OCI-LY7 (cell line): ENCODE data around the gene CBX2.

Experiments
- EZH2phosphoT487 ChIP-seq: fragments of 200-600 bp; sonication (generic); IDR thresholded peaks from 2 replicates; pipeline ENCODE4 v1.6.1; 2018; ENCODE audit warnings: low read depth, borderline replicate concordance, mild to moderate bottlenecking, mixed run types, antibody characterized with exemption, low read length, moderate library complexity, mixed read lengths
- TF ChIP-seq, protein P1 (sequence below): fragments of 200-600 bp; sonication (generic); conservative IDR thresholded peaks from 2 replicates; pipeline ENCODE4 v1.5.1; 2014; ENCODE audit warnings: mild to moderate bottlenecking, antibody characterized with exemption, low read length, moderate library complexity, mixed read lengths

DNA sequence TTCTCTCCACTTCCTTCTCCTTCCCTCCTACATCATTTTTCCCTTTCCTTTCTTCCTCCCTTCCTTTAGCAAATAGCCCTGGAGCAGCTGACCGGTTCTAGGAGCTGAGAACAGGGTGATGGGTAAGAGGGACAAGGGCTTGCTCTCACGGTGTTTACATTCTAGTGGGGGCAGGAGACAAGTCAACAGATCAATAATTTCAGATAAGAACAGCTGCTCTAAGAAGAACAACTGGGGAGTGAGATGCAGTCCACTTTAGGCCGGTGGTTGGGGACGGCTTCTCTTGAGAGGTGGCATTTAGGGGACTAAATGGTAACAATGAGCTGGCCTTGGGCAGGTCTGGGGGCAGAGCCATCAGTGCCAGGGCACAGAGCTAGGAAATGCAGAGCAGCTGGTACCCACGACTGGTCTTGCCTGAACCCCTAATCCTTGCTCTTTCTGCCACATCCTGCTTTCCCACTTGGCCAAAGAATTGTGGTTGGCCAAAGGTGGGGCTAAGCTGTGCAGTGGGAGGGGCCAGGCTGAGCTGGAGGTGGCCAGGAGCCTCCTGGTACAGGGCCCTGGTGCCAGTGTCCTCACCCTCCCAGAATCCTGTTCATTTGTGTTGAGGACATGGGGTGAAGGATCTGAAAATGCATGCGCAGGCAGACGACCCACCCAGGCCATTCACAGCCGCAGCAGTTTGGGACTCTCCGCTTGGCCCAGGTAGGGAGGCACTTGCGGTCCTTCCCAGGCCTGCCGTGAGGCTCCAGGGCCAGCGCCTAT is 43.6 kb downstream of the CBX2 start:
- TF ChIP-seq, protein P1, sequence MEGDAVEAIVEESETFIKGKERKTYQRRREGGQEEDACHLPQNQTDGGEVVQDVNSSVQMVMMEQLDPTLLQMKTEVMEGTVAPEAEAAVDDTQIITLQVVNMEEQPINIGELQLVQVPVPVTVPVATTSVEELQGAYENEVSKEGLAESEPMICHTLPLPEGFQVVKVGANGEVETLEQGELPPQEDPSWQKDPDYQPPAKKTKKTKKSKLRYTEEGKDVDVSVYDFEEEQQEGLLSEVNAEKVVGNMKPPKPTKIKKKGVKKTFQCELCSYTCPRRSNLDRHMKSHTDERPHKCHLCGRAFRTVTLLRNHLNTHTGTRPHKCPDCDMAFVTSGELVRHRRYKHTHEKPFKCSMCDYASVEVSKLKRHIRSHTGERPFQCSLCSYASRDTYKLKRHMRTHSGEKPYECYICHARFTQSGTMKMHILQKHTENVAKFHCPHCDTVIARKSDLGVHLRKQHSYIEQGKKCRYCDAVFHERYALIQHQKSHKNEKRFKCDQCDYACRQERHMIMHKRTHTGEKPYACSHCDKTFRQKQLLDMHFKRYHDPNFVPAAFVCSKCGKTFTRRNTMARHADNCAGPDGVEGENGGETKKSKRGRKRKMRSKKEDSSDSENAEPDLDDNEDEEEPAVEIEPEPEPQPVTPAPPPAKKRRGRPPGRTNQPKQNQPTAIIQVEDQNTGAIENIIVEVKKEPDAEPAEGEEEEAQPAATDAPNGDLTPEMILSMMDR, result no peak
- no peak for TF ChIP-seq EZH2phosphoT487
